ENCODE data around the gene SLC25A6. TPM values are rescaled to one million over a fixed set of nuclear protein-coding genes. Genes with fewer than 3 reads are reported as not detected.

The SLC25A6 gene
- total and polyA plus RNA-seq, 9 of the 15 experiments (the other 6 are each of a cell fraction or from before 2014, with no cell fraction given): 24.6 to 330 (median 129) TPM

DNA sequence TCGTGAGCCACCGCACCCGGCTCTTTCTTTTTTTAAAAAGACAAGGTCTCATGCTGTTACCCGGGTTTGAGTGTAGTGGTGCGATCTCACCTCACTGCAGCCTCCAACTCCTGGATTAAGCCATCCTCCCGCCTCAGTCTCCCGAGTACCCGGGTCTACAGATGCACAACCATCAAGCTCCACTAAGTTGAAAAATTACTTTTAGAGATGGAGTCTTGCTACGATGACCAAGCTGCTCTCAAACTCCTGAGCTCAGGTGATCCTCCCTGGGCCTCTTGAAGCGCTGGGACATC lies 2.0 kb downstream of the SLC25A6 start:
- peak overlapping the region; percentile 86; the same call in 1 of the 2 replicates for H3K4me3 ChIP-seq
- CTCF ChIA-PET (ENCODE audit: low intra/inter-chr PET ratio): no interaction called here
- WGBS (ENCODE audit: insufficient coverage, low coverage, missing lambda C conversion rate): 82% methylated on average over 2 of the region's 10 CpGs
- in situ Hi-C loops (cut with MboI): no loop called here
- H3K9me1 ChIP-seq (ENCODE audit: control insufficient read depth, insufficient read depth, low read length): peaks cover 8% of the 10 kb centered on the region
- no peak overlapping the region for H3K9ac ChIP-seq (ENCODE audit: insufficient read depth in 1 of 2, low read depth in 2 of 2, low read length in 2 of 2)
- H3K4me2 ChIP-seq (ENCODE audit: insufficient read depth, low read length): no peak overlapping the region; the same call in 1 of the 2 replicates
- ATAC-seq (no peak), DNase-seq (ENCODE audit: extremely low read depth in 1 of 4, low spot score in 3 of 4) (no peak), FAIRE-seq (no peak)
- peaks cover 0 to 67% of the 10 kb centered on the region in 2 experiments; a peak in 4 of 5 replicates for H3K4me1 ChIP-seq (replicated peaks in 1 of 2; ENCODE audit: control insufficient read depth in 2 of 2, insufficient read depth in 2 of 2, low read length in 2 of 2)
- POLR2A ChIA-PET: no interaction called here
- H2AFZ ChIP-seq (ENCODE audit: low read depth, low read length): no peak overlapping the region
- H3K27ac ChIP-seq (ENCODE audit: extremely low read depth, low read depth, low read length): no peak overlapping the region
- peaks cover 63% of the 10 kb centered on the region for H3K79me2 ChIP-seq (ENCODE audit: control insufficient read depth, insufficient read depth, low read length)
- BruUV-seq (replicated peaks): no TSS peak
- H4K20me1 ChIP-seq (replicated peaks; ENCODE audit: control insufficient read depth, insufficient read depth, low read length): peaks cover 40% of the 10 kb centered on the region
- peaks cover 65% of the 10 kb centered on the region; the same call in 2 of the 3 replicates for H3K36me3 ChIP-seq (ENCODE audit: control insufficient read depth, insufficient read depth, low read length)
- intact Hi-C loops (cut with micrococcal nuclease): no loop called here
- H3K9me3 ChIP-seq (replicated peaks; ENCODE audit: control insufficient read depth, insufficient read depth, low read depth, low read length): no peaks in the 10 kb centered on the region
- TF ChIP-seq XRCC3 (IDR thresholded peaks at IDR 0.05) (no peak), BRF1 (IDR thresholded peaks at IDR 0.05; ENCODE audit: borderline replicate concordance, extremely low read depth, insufficient read length) (no peak), HBP1 (CRISPR knock-in tag; IDR thresholded peaks at IDR 0.05) (no peak), FOXJ2 (tag; IDR thresholded peaks at IDR 0.05) (no peak), IRF9 (tag; IDR thresholded peaks at IDR 0.05) (no peak), ZNF347 (CRISPR knock-in tag; IDR thresholded peaks at IDR 0.05; ENCODE audit: low read depth) (no peak), ZNF311 (CRISPR knock-in tag; IDR thresholded peaks at IDR 0.05) (no peak), FOSL1 (tag; conservative IDR thresholded peaks at IDR 0.05) (no peak), ZNF217 (CRISPR knock-in tag; IDR thresholded peaks at IDR 0.05) (no peak)
- TF ChIP-seq, protein P1, sequence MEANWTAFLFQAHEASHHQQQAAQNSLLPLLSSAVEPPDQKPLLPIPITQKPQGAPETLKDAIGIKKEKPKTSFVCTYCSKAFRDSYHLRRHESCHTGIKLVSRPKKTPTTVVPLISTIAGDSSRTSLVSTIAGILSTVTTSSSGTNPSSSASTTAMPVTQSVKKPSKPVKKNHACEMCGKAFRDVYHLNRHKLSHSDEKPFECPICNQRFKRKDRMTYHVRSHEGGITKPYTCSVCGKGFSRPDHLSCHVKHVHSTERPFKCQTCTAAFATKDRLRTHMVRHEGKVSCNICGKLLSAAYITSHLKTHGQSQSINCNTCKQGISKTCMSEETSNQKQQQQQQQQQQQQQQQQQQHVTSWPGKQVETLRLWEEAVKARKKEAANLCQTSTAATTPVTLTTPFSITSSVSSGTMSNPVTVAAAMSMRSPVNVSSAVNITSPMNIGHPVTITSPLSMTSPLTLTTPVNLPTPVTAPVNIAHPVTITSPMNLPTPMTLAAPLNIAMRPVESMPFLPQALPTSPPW (CRISPR knock-in tag; IDR thresholded peaks at IDR 0.05): no peak
- no peaks in the 10 kb centered on the region for H3K27me3 ChIP-seq (ENCODE audit: control insufficient read depth in 2 of 2, insufficient read depth in 2 of 2, low read length in 2 of 2)

Measured in K562 (cell line).